OCI-LY7 (cell line): ENCODE results near the gene PTPRT.

Experiments
- CTCF ChIP-seq: fragments of 200-600 bp; sonication (generic); conservative IDR thresholded peaks from 2 replicates; pipeline ENCODE4 v1.5.1; 2014; ENCODE audit warnings: mild to moderate bottlenecking, antibody characterized with exemption, low read length, moderate library complexity, mixed read lengths
- EZH2phosphoT487 ChIP-seq: fragments of 200-600 bp; sonication (generic); IDR thresholded peaks from 2 replicates; pipeline ENCODE4 v1.6.1; 2018; ENCODE audit warnings: low read depth, borderline replicate concordance, mild to moderate bottlenecking, mixed run types, antibody characterized with exemption, low read length, moderate library complexity, mixed read lengths

- TF ChIP-seq CTCF (no peak), EZH2phosphoT487 (no peak)
Measured at GRCh38 chr20:42098418-42098817, 1091.3 kb downstream of the PTPRT start.
